Stimulated activated CD4-positive, alpha-beta T cell treated with anti-CD3 and anti-CD28 coated beads, Interleukin-2, amount 100 ng/mL, for 48 hours (primary cell): ENCODE results near the gene NUP37.
"Not testable (repeated sequence)": the region's sequence is repeated elsewhere in the genome, so short reads cannot be mapped to it uniquely, and the experiment has no call there.

Experiments used
- DNase-seq, 2 donors: peaks; one replicate each; pipeline ENCODE4 v3.0.0-alpha.2; 2020

NUP37 gene

GRCh38 chr12:102080842-102081241, 39.1 kb downstream of the NUP37 start:
- DNase-seq = no peak

- not testable (repeated sequence) for DNase-seq
Observed at GRCh38 chr12:102072092-102072491, 47.8 kb downstream of the NUP37 start.

GRCh38 chr12:102069707-102070106, 50.2 kb downstream of the NUP37 start:
- DNase-seq = no peak

- DNase-seq = no peak
Observed at GRCh38 chr12:102067574-102068258, 52.2 kb downstream of the NUP37 start.

- DNase-seq = no peak
Observed at GRCh38 chr12:102064476-102064875, 55.4 kb downstream of the NUP37 start.

GRCh38 chr12:102063069-102063468, 56.8 kb downstream of the NUP37 start:
- DNase-seq = no peak

GRCh38 chr12:102062419-102062806, 57.5 kb downstream of the NUP37 start:
- DNase-seq = no peak

GRCh38 chr12:102061560-102062418, 58.1 kb downstream of the NUP37 start, which contains the start of gene WASHC3:
TSS of gene WASHC3 (minus strand) at chr12:102061991. CDS start at chr12:102061962, 29 bp downstream.
- DNase-seq = peak; percentile 89

- no peak for DNase-seq
Observed at GRCh38 chr12:102061096-102061559, 58.8 kb downstream of the NUP37 start.

GRCh38 chr12:102059343-102059742, 60.6 kb downstream of the NUP37 start:
- no peak for DNase-seq

- no peak for DNase-seq
Observed at GRCh38 chr12:102054345-102054744, 65.6 kb downstream of the NUP37 start.

- no peak for DNase-seq
Observed at GRCh38 chr12:102053062-102053349, 66.9 kb downstream of the NUP37 start.

- DNase-seq = no peak
Observed at GRCh38 chr12:102052192-102053061, 67.5 kb downstream of the NUP37 start.

GRCh38 chr12:102051431-102051965, 68.4 kb downstream of the NUP37 start:
- no peak for DNase-seq

GRCh38 chr12:102050660-102051430, 69.1 kb downstream of the NUP37 start:
- no peak for DNase-seq

GRCh38 chr12:102043928-102044327, 76.0 kb downstream of the NUP37 start:
- DNase-seq = no peak

GRCh38 chr12:102033991-102034745, 85.7 kb downstream of the NUP37 start:
- no peak for DNase-seq

- DNase-seq = no peak
Observed at GRCh38 chr12:102031852-102032251, 88.1 kb downstream of the NUP37 start.

GRCh38 chr12:102029141-102029540, 90.8 kb downstream of the NUP37 start:
- no peak for DNase-seq

GRCh38 chr12:102026728-102027127, 93.2 kb downstream of the NUP37 start:
- DNase-seq = no peak

GRCh38 chr12:102024765-102025164, 95.1 kb downstream of the NUP37 start:
- no peak for DNase-seq
